Amygdala (tissue), 56 donors: ENCODE measurements around the gene AGK.
"Not testable (repeated sequence)": the region's sequence is repeated elsewhere in the genome, so short reads cannot be mapped to it uniquely, and the experiment has no call there.

ENCODE experiments used
- DNase-seq, 56 donors: peaks; one replicate each; lab custom pipeline; 2025; lab: John Stamatoyannopoulos, UW

The AGK gene

GRCh38 chr7:141640239-141640840 lies 89.1 kb downstream of the AGK start:
- no peak for DNase-seq

GRCh38 chr7:141641876-141642275 lies 90.7 kb downstream of the AGK start:
- no peak for DNase-seq

GRCh38 chr7:141645188-141645587 lies 94.0 kb downstream of the AGK start:
- no peak for DNase-seq

GRCh38 chr7:141646826-141647480 lies 95.7 kb downstream of the AGK start:
- DNase-seq = no peak

- DNase-seq = not testable (repeated sequence)
Observed at GRCh38 chr7:141647701-141648100, 96.5 kb downstream of the AGK start.

- DNase-seq = no peak
Observed at GRCh38 chr7:141648276-141649114, 97.3 kb downstream of the AGK start.

GRCh38 chr7:141649137-141649864 lies 98.1 kb downstream of the AGK start:
- no peak for DNase-seq

- peak in 50 of 56 donors; percentile 12 to 86 (median 64) for DNase-seq
Observed at GRCh38 chr7:141649865-141650634, 98.8 kb downstream of the AGK start.

- DNase-seq = no peak
Observed at GRCh38 chr7:141651417-141651816, 100.2 kb downstream of the AGK start.

GRCh38 chr7:141652691-141653090 lies 101.5 kb downstream of the AGK start:
- no peak for DNase-seq

GRCh38 chr7:141654551-141654950 lies 103.3 kb downstream of the AGK start:
- peak in 48 of 56 donors; percentile 20 to 85 (median 52) for DNase-seq

GRCh38 chr7:141659501-141659900 lies 108.3 kb downstream of the AGK start:
- DNase-seq = no peak

- peak in 10 of 56 donors; percentile 8 to 64 (median 28) for DNase-seq
Observed at GRCh38 chr7:141660259-141660658, 109.0 kb downstream of the AGK start.

GRCh38 chr7:141663081-141663849 lies 112.1 kb downstream of the AGK start:
- no peak for DNase-seq

GRCh38 chr7:141664450-141664849 lies 113.2 kb downstream of the AGK start:
- DNase-seq = no peak

GRCh38 chr7:141665208-141666035 lies 114.2 kb downstream of the AGK start:
- DNase-seq = no peak

GRCh38 chr7:141666071-141666470 lies 114.9 kb downstream of the AGK start:
- DNase-seq = no peak

GRCh38 chr7:141668853-141669252 lies 117.6 kb downstream of the AGK start:
- no peak for DNase-seq
